ENCODE measurements around the gene AIF1.

The AIF1 gene

DNA sequence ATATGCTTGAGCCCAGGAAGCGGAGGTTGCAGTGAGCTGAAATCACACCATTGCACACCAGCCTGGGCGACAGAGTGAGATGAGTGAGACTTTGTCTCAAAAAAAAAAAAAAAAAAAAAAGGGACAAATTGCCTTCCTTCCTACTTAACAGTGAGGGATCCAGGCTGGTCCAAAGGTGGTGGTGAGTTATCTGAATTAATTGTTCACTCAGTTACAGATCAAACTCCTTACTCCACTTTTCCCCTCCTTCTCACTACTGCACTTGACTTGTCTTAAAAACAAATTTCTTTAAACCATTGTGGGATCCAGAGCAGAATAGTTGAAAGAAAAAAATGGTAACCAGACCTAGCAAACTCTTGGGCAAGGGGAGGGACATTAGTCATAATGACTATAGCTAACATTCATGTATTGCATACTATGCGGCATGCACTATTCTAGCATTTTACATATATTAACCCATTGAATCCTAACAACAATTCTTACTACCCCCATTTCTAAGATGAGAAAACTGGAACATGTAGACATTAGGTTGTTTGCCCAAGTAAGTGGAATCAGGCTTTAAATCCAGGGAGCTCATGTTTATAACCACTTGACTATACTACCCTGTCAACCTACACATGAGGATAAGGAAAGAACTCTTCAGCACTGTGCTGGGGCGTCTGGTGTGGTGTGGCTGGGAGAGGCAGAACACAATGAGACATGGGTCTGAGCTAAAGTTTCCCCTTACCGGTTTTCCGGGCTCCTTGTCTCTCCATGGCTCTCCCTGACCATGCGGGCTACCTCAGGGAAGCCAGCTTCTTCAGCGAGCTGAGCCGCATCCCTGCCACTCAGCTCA, 48.3 kb downstream of the AIF1 start:
- Histone ChIP-seq H3K4me1 (ENCODE audit: control insufficient read depth, insufficient read depth, low read length) (peaks cover 47% of the 10 kb centered on the region), H3K27me3 (replicated peaks; ENCODE audit: control insufficient read depth, insufficient read depth, low read length) (no peaks in the 10 kb centered on the region), H3K4me3 (ENCODE audit: low read length) (peak overlapping the region; percentile 98), H3K9ac (ENCODE audit: low read length) (peak overlapping the region; percentile 98), H3K36me3 (ENCODE audit: control insufficient read depth, insufficient read depth, low read length, severe bottlenecking) (peaks cover 25% of the 10 kb centered on the region), H3K9me3 (ENCODE audit: control insufficient read depth, low read length) (no peaks in the 10 kb centered on the region)
- peak; percentile 59 for DNase-seq (ENCODE audit: low read depth)

DNA sequence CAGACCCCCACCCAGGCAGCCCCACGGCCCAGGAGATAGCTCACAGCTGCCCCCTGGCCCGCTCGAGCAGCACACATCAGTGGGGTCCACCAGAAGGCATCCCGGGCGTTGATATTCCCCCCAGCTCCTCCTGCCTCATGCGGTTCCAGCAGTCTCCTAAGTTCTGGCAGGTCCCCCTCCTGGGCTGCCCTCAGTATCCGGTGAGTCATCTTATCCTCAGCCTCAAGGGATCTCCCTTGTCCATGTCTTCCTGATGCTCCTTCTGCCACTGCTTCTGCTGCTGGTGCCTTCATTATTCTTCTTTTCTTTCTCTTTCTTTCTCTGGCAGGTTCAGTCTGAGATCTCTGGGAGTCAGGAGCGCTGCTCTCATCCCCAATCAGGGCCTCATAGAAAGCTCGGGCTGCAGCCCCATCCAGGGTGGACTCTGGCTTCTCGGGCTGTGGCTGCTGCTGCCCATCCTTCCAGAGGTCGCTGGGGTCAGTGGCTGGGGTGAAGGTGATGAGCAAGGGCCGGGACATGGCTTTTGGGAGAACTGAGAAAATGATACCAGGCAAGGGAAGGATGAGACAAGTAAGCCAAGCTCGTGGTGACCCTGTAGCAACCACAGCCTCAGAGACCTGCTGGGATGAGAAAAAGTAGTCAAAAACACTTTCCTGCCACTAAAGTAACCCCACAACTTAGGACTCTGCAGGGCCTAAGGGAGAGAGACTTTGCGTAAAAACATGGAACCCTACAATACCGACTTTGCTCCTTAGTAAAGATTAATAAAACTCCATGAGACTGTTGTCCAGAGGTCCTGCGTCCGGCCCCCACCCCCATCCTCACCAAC, 49.1 kb downstream of the AIF1 start:
- Histone ChIP-seq H3K4me3 (ENCODE audit: low read length) (peak overlapping the region; percentile 98), H3K9me3 (ENCODE audit: control insufficient read depth, low read length) (no peaks in the 10 kb centered on the region), H3K9ac (ENCODE audit: low read length) (peak overlapping the region; percentile 98), H3K27me3 (replicated peaks; ENCODE audit: control insufficient read depth, insufficient read depth, low read length) (no peaks in the 10 kb centered on the region), H3K36me3 (ENCODE audit: control insufficient read depth, insufficient read depth, low read length, severe bottlenecking) (peaks cover 34% of the 10 kb centered on the region), H3K4me1 (ENCODE audit: control insufficient read depth, insufficient read depth, low read length) (peaks cover 38% of the 10 kb centered on the region)
- peak; percentile 69 for DNase-seq (ENCODE audit: low read depth)

DNA sequence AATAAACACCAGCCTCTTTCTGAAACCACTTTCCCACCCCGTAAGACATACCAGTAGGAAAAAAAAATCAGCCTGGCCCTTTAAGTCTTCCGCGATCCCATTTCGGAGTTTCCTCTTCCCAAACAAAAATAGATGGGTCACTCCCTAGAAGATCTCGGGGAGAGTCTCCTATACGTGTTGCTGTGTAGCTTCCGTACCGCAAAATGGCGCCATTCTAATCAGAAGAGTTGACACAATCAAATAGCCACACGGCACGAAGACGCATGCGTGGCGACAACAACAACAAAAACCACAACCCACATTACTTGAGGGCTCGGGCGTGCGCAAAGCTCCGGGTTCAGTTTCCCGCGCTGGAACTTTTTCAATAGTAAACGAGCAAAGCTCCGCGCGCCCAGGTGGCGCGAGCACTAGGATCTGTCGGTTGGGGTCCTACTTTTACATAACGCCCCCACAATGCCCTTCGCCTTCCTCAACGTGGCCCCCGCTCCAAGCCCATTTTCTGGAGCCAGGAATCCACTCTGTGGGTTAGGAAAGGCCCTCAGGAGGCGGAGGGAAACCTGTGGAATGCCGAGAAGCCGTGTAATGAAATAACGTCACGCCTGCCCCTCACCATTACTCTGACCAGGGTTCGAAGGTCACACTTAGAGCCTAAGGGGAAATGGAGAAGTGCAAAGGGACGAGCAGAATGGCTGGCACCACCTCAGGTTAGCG, 49.9 kb downstream of the AIF1 start, which contains the start of gene GPANK1:
Gene GPANK1, minus strand, starts transcription at position 208 of the 711 bp plus-strand sequence. CDS start 519 bp downstream, outside the sequence.
- Histone ChIP-seq H3K27me3 (replicated peaks; ENCODE audit: control insufficient read depth, insufficient read depth, low read length) (no peaks in the 10 kb centered on the region), H3K36me3 (ENCODE audit: control insufficient read depth, insufficient read depth, low read length, severe bottlenecking) (peaks cover 41% of the 10 kb centered on the region), H3K9me3 (ENCODE audit: control insufficient read depth, low read length) (no peaks in the 10 kb centered on the region), H3K4me1 (ENCODE audit: control insufficient read depth, insufficient read depth, low read length) (peaks cover 33% of the 10 kb centered on the region), H3K9ac (ENCODE audit: low read length) (peak within 1 kb of the TSS; percentile 98), H3K4me3 (ENCODE audit: low read length) (peak within 1 kb of the TSS; percentile 98)
- peak; percentile 96 for DNase-seq (ENCODE audit: low read depth)

DNA sequence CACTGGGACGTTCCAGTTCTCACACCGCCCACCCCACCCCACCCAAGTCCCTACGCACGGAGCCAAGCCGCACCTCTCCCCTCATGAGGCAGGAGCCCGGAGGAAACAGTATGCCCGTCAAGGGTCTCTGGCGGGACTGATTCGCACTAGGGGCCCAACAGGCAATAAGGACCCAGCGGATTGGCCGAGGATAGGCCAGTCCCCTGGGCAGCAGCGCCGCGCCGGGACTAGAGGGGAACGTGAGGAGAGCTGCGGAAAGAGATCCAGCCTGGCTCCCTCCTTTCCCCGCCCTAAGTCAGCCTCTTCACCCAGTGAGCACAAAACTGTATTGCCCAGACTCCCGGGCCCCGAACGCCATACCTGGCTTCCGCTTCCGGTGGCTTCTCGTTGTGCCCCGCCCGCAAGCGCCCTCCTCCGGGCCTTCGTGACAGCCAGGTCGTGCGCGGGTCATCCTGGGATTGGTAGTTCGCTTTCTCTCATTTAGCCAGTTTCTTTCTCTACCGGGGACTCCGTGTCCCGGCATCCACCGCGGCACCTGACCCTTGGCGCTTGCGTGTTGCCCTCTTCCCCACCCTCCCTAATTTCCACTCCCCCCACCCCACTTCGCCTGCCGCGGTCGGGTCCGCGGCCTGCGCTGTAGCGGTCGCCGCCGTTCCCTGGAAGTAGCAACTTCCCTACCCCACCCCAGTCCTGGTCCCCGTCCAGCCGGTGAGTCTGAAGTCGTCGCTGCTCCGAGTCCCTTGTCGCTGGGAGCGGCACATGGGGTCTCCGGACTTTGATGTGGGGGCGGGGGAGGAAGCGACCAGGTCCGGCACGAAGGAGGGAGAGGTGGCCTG, 50.7 kb downstream of the AIF1 start, which contains the start of gene CSNK2B:
Gene CSNK2B, plus strand, starts transcription at position 580 of the 836 bp plus-strand sequence. CDS start 752 bp downstream, outside the sequence.
- no peaks in the 10 kb centered on the region for H3K9me3 ChIP-seq (ENCODE audit: control insufficient read depth, low read length)
- peaks cover 49% of the 10 kb centered on the region for H3K36me3 ChIP-seq (ENCODE audit: control insufficient read depth, insufficient read depth, low read length, severe bottlenecking)
- peak within 1 kb of the TSS; percentile 98 for H3K4me3 ChIP-seq (ENCODE audit: low read length)
- peak within 1 kb of the TSS; percentile 98 for H3K9ac ChIP-seq (ENCODE audit: low read length)
- peak; percentile 99 for DNase-seq (ENCODE audit: low read depth)
- peaks cover 30% of the 10 kb centered on the region for H3K4me1 ChIP-seq (ENCODE audit: control insufficient read depth, insufficient read depth, low read length)
- H3K27me3 ChIP-seq (replicated peaks; ENCODE audit: control insufficient read depth, insufficient read depth, low read length) = no peaks in the 10 kb centered on the region

DNA sequence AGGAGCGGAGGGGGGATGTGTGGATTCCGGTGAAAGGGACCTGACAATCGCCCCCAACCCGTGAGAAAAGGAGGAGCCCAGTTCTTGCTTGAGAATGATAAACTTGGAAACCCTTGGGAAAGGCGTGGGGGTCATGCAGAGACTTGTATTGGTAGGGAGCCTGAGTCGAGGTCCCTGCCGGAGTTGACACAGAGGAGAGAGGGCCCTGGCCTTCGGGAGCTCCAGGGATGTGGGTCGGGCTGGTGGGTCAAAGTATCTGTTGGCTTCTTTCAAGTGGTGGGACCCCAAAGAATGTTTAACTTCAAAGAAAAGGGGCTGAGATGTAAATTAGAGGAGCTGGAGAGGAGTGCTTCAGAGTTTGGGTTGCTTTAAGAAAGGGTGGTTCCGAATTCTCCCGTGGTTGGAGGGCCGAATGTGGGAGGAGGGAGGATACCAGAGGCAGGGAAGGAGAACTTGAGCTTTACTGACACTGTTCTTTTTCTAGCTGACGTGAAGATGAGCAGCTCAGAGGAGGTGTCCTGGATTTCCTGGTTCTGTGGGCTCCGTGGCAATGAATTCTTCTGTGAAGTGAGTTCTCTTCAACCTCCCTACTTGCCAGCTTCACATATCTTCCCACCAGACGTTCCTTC, 51.4 kb downstream of the AIF1 start:
- H3K27me3 ChIP-seq (replicated peaks; ENCODE audit: control insufficient read depth, insufficient read depth, low read length) = no peaks in the 10 kb centered on the region
- H3K4me3 ChIP-seq (ENCODE audit: low read length) = peak overlapping the region; percentile 98
- H3K36me3 ChIP-seq (ENCODE audit: control insufficient read depth, insufficient read depth, low read length, severe bottlenecking) = peaks cover 56% of the 10 kb centered on the region
- H3K4me1 ChIP-seq (ENCODE audit: control insufficient read depth, insufficient read depth, low read length) = peaks cover 24% of the 10 kb centered on the region
- peak; percentile 56 for DNase-seq (ENCODE audit: low read depth)
- H3K9ac ChIP-seq (ENCODE audit: low read length) = peak overlapping the region; percentile 98
- no peaks in the 10 kb centered on the region for H3K9me3 ChIP-seq (ENCODE audit: control insufficient read depth, low read length)
